GM21717 (cell line): ENCODE measurements around the gene CASQ1.

Source experiments
- ATAC-seq: cut with Tn5 transposase; IDR thresholded peaks from one replicate; pipeline ENCODE4 v1.9.1; 2021; ENCODE audit warnings: mild to moderate bottlenecking, moderate library complexity; ENCODE audit not compliant: unreplicated experiment

Gene CASQ1

GRCh38 chr1:160189649-160190625, at the start of gene CASQ1:
CASQ1 (plus strand) TSS chr1:160190575; CDS start chr1:160190752, 177 bp downstream.
- no peak for ATAC-seq

GRCh38 chr1:160143695-160144094, 46.7 kb upstream of the CASQ1 start:
- no peak for ATAC-seq

GRCh38 chr1:160144921-160145320, 45.5 kb upstream of the CASQ1 start:
- ATAC-seq: no peak

GRCh38 chr1:160146107-160146506, 44.3 kb upstream of the CASQ1 start:
- ATAC-seq: no peak

- no peak for ATAC-seq
Observed at GRCh38 chr1:160148121-160148520, 42.3 kb upstream of the CASQ1 start.

GRCh38 chr1:160149233-160149632, 41.1 kb upstream of the CASQ1 start:
- no peak for ATAC-seq

- ATAC-seq: no peak
Observed at GRCh38 chr1:160149716-160150115, 40.7 kb upstream of the CASQ1 start.

- ATAC-seq: no peak
Observed at GRCh38 chr1:160151303-160151702, 39.1 kb upstream of the CASQ1 start, which contains the start of gene ATP1A4. ATP1A4 (plus strand) TSS chr1:160151603; CDS start chr1:160152041, 438 bp downstream.

GRCh38 chr1:160154790-160155189, 35.6 kb upstream of the CASQ1 start:
- no peak for ATAC-seq

- no peak for ATAC-seq
Observed at GRCh38 chr1:160156361-160156760, 34.0 kb upstream of the CASQ1 start.

GRCh38 chr1:160157174-160157573, 33.2 kb upstream of the CASQ1 start:
- ATAC-seq: no peak

- ATAC-seq: no peak
Observed at GRCh38 chr1:160158031-160158430, 32.3 kb upstream of the CASQ1 start.

- no peak for ATAC-seq
Observed at GRCh38 chr1:160158534-160158933, 31.8 kb upstream of the CASQ1 start.

- ATAC-seq: no peak
Observed at GRCh38 chr1:160159846-160160245, 30.5 kb upstream of the CASQ1 start.

GRCh38 chr1:160161965-160162705, 28.2 kb upstream of the CASQ1 start:
- ATAC-seq: no peak

- ATAC-seq: no peak
Observed at GRCh38 chr1:160162931-160163330, 27.4 kb upstream of the CASQ1 start.

GRCh38 chr1:160163615-160164014, 26.8 kb upstream of the CASQ1 start:
- no peak for ATAC-seq

GRCh38 chr1:160164121-160164520, 26.3 kb upstream of the CASQ1 start:
- ATAC-seq: no peak

- no peak for ATAC-seq
Observed at GRCh38 chr1:160166166-160166868, 24.1 kb upstream of the CASQ1 start.

GRCh38 chr1:160167056-160167455, 23.3 kb upstream of the CASQ1 start:
- no peak for ATAC-seq

- ATAC-seq: no peak
Observed at GRCh38 chr1:160167580-160167979, 22.8 kb upstream of the CASQ1 start.
